ENCODE results near the gene GINS2. TPM values are rescaled to one million over a fixed set of nuclear protein-coding genes. Genes with fewer than 3 reads are reported as not detected.

GINS2 gene
- total RNA-seq, 1 donor from 2014 or later, result 4.9 TPM

DNA sequence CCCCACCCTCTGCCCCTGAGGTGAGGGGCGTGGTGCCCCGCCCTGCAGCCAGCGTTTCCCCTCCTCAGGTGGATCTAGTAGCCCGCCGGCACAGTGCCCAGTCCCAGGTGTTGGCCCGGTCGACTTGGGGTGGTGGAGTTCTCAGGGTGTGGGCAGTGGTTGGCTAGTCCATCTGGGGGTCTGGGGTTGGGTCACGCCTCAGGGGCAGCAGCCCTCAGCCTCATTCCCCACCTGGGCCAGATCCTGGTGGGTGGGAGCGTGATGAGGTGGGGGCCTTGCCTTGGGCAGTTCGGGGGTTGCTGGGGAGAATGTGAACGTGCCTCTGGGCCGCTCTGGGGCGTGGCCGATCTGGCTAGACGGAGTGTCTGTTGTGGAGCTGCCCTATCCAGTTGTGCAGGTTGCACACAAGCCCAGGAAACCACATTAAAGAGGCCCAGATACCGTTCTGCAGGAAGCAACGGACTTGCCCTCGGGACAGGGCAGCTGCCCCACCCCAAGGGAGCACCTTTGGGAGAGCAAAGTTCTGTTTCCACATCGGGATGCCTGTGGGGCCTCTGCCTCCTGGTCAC is 43.6 kb downstream of the GINS2 start:
- no peak for FAIRE-seq

GRCh38 chr16:85644093-85644712 is 44.6 kb downstream of the GINS2 start:
- no peak for FAIRE-seq
- DNase-seq (ENCODE audit: low spot score in 2 of 2), result no peak

More for the DNA sequence above, 43.6 kb downstream of the GINS2 start:
- DNase-seq (ENCODE audit: low spot score in 2 of 2), result no peak

DNA sequence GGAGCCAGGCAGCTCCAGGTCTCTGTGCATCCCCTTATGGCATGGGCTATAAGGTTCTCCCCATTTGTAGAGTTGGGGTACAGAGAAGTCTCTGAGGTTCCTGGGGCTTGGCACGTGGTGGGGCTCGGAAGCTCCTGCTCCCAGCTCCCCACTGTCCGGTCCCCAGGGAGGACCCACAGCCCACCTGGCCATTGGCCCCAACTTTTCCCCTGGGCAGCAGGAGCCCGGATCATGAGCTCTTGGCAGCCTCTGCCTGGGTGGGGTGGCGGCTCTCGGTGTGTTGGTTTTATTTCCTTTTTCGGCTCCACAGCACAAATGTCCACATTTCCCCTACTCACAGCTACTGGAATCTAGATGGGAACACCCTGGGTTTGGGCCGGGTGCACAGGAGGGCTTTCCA is 45.1 kb downstream of the GINS2 start:
- FAIRE-seq, result no peak
- DNase-seq (ENCODE audit: low spot score in 2 of 2), result no peak

DNA sequence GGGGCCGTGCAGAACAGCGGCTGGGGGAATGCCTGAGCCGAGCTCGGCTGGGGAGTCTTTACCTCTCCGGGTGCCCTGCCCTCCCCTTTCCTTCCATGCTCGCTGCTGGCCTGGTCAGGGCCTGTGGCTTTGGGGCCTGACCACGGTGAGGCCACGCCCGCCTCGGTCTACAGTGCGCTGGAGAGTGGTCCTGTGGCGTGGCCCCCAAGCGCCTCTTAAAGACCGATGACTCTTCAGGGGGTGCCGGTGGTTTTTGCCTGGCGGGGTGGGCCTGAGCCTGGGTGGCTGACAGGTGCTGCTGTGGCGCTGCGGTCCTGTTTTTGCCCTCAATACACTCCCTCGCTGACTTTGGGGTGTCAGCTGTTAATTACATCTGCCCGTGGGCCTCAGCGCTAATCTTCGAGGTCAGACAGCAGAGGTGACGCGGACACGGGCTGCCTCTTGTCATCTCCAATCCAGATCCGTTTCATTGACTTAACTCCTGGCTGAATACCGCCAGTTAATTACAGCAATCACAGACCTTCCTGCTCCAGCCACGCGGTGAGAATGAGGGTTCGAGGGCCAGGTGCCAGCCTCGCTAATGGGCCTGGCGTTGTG is 45.9 kb downstream of the GINS2 start:
- DNase-seq (ENCODE audit: low spot score in 2 of 2), result no peak
- no peak for FAIRE-seq

DNA sequence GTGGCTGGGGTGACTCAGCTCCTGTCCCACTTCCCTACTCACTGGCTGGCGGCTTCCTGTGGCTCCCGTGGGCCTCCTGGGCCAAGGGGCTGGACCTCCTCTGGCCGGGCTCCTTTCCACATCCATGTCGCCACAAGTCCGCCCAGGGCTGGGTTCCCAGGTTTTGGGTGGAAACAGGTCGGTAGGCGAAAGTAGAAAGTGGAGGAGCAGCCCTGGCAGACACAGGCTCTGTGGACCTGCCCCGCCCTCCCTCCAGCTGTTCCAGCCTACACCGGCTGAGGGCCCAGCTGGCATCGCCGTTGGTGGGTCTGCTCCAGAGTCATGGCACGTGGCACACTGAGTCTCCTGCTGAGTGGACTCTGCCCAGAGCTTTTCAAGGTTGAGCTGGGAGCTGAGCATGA is 47.0 kb downstream of the GINS2 start:
- no peak for FAIRE-seq
- DNase-seq (ENCODE audit: low spot score in 2 of 2), result no peak

DNA sequence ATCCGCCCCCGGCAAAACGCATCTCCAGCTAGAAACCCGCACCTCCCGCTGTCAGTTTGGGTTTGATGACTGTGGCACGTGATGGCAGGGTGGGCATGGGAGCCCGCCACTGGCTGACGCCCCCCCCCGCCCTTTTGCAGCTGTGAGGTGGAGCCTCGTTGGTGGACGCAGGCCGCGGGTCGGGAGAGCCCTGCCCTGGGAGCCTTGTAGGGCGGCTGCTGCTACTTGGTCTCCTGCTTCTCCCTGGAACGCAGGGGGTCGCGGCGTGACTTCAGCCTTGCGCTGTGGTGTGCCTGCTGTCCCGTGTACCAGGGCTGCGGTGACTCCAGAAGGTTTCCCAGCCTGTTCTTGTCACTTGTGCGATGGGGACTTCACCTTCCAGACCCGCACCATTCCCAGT is 47.4 kb downstream of the GINS2 start:
- FAIRE-seq (no peak), DNase-seq (ENCODE audit: low spot score in 2 of 2) (no peak)

- no peak for FAIRE-seq
Measured at GRCh38 chr16:85640585-85640984, 48.2 kb downstream of the GINS2 start.

GRCh38 chr16:85640254-85640558 is 48.5 kb downstream of the GINS2 start:
- FAIRE-seq, result no peak
- no peak for DNase-seq (ENCODE audit: low spot score in 2 of 2)

More at GRCh38 chr16:85640585-85640984, 48.2 kb downstream of the GINS2 start:
- DNase-seq (ENCODE audit: low spot score in 2 of 2), result no peak

GRCh38 chr16:85639529-85640253 is 49.1 kb downstream of the GINS2 start:
- FAIRE-seq (no peak), DNase-seq (ENCODE audit: low spot score in 2 of 2) (peak in 1 of 2 donors; percentile 74)

GRCh38 chr16:85638695-85639409 is 49.9 kb downstream of the GINS2 start:
- DNase-seq (ENCODE audit: low spot score in 2 of 2) (no peak), FAIRE-seq (no peak)

GRCh38 chr16:85637808-85638647 is 50.7 kb downstream of the GINS2 start:
- DNase-seq (ENCODE audit: low spot score in 2 of 2) (no peak), FAIRE-seq (no peak)

DNA sequence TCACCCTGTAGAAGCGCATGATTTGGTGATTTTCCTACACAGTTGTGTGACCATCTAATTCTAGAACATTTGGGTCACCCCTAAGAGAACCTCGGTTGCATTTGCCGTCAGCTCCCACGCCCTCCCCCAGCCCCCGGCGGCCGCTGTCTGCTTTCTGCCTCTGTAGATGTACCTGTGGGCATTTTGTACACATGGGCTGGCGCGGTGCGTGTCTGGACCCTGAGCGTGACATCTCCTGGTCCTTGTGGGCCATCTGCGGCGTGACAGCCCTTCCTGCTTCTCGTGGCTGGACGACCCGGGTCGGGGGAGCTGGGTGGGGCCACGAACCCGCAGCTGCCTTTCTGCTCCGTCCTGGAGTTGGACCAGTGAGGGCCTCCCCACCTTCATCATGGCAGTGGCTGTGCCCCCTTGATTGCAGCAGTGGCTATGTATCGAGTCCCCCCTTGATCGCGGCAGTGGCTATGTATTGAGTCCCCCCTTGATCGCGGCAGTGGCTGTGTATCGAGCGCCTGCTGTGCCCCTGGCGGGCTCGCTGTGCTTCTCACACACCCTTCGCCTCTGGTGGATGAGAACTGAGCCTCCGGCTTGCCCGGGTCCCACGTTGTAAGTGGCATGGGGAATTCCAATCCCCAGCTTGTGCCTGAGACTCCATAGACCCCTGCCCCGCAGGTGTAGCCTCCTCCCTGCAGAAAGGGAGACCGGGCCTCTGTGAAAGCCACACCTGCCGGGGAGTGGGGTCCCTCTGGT is 51.5 kb downstream of the GINS2 start:
- no peak for FAIRE-seq
- DNase-seq (ENCODE audit: low spot score in 2 of 2), result no peak

- DNase-seq (ENCODE audit: low spot score in 2 of 2) (no peak), FAIRE-seq (no peak)
Measured at GRCh38 chr16:85636234-85636812, 52.4 kb downstream of the GINS2 start.

GRCh38 chr16:85635545-85636140 is 53.1 kb downstream of the GINS2 start:
- FAIRE-seq (no peak), DNase-seq (ENCODE audit: low spot score in 2 of 2) (no peak)

DNA sequence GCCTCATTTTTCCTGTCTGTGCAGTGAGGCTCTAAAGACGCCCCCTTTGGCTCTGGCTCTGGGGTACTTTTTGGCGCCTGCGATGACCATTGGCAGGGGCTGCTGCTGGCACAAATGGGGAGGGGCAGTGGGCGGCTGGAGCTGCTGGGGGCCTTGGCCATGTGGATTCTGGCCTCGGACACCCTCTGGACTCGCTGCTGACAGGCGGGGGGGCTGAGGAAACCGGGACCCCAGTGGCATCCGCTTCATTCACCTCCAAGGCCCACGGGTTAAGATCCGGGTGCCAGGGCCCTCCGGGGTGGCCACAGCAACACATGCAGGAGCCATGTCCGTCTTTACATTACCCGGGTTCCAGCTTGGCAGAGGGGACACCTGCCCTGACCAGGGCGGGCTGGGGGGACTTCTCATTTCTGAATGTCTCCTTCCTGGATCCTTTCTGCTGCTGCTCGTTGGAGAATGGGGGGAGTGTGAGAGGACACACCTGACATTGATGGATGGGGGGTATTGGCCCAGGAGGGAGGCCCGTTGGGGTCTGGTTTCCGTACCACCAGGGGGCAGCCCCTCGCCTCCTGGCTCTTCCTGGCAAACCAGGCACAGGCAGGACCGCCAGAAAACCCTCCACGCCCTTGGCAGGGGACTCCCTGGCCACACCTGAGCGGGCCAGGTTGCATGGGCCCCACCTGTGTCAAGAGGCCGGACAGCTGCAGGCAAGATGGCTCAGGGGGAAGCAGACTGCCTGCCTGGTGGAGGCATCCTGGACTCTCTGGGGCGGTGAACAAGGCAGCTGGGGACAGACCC is 53.8 kb downstream of the GINS2 start:
- DNase-seq (ENCODE audit: low spot score in 2 of 2) (no peak), FAIRE-seq (no peak)

DNA sequence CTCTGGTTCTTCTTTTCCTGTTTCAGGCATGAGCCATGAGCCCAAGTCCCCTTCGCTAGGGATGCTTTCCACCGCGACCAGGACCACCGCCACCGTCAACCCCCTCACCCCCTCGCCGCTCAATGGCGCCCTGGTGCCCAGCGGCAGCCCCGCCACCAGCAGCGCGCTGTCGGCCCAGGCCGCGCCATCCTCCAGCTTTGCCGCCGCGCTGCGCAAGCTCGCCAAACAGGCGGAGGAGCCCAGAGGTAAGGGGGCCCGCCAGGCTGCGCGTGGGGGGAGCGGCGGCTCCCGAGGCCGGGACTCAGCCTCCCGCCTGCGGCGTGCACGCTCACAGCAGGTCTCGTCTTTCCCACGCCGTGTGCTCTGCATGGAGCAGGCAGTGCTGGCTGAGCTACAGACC is 54.9 kb downstream of the GINS2 start:
- FAIRE-seq (no peak), DNase-seq (ENCODE audit: low spot score in 2 of 2) (no peak)

DNA sequence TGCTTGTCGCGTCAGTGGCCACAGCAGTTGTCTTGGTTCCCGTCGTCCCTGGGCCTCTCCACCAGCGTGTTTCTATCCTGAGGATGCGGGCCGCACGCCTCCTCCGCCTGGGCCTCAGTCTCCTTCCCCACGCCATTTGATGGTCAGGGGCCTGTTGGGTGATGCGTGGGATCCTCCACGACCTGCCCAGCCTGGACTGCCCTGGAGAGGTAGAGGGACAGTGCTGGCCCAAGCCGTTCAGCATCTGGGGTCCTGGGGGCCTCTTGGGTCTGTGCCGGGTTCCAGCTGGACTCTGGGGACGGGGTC is 55.4 kb downstream of the GINS2 start:
- no peak for FAIRE-seq

More for the DNA sequence above, 55.4 kb downstream of the GINS2 start:
- no peak for DNase-seq (ENCODE audit: low spot score in 2 of 2)
